Fibroblast of mammary gland (primary cell): Measurements from ENCODE around the gene RARS2.
"Not testable (repeated sequence)": the region's sequence is repeated elsewhere in the genome, so short reads cannot be mapped to it uniquely, and the experiment has no call there.

Experiments
- DNase-seq: peaks from one replicate; pipeline ENCODE4 v3.0.0-alpha.2; 2010; ENCODE audit warnings: low read depth
- H3K4me3 ChIP-seq: 2 replicates; pipeline ENCODE4 v1.5.1; 2011; ENCODE audit warnings: low read depth, mild to moderate bottlenecking, low read length, moderate library complexity; ENCODE audit not compliant: control insufficient read depth
- TF ChIP-seq, protein P1 (sequence below): conservative IDR thresholded peaks from 2 replicates; pipeline ENCODE4 v1.5.1; 2011; ENCODE audit warnings: low read depth, low read length, inconsistent platforms; ENCODE audit not compliant: control insufficient read depth, insufficient read depth

Gene RARS2

DNA sequence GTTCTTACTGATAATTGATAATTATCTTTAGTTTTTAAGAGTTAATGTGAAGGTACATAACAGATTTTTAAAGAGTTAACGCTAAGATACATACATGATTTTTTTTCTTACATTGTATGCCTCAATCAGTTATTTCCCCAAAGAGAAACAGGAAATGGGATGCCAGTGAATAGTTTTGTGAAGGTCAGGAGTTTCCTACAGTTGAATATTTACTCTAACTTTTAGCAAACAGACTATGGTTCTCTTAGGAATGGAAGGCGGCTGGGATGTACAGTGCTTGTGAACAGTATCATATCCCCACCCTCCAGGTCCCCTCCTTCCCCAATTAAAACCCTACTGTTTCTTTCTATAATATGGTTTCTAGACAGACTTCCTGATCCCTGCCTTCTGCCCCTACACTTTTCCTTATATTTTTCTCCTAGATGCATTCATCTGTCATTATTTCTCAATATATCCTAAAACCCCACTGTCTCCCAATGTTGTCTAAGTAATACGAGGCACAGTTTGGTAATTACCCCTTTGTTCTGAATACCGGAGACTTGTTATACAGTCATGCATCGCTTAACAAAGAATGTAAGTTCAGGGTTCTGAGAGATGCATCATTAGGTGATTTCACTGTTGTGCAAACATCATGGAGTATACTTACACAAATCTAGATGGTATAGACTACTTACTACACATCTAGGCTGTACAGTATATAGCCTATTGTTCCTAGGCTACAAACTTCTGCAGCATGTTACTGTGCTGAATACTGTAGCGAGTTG, 87.8 kb downstream of the RARS2 start:
- TF ChIP-seq, protein P1, sequence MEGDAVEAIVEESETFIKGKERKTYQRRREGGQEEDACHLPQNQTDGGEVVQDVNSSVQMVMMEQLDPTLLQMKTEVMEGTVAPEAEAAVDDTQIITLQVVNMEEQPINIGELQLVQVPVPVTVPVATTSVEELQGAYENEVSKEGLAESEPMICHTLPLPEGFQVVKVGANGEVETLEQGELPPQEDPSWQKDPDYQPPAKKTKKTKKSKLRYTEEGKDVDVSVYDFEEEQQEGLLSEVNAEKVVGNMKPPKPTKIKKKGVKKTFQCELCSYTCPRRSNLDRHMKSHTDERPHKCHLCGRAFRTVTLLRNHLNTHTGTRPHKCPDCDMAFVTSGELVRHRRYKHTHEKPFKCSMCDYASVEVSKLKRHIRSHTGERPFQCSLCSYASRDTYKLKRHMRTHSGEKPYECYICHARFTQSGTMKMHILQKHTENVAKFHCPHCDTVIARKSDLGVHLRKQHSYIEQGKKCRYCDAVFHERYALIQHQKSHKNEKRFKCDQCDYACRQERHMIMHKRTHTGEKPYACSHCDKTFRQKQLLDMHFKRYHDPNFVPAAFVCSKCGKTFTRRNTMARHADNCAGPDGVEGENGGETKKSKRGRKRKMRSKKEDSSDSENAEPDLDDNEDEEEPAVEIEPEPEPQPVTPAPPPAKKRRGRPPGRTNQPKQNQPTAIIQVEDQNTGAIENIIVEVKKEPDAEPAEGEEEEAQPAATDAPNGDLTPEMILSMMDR = no peak
- no peak for DNase-seq
- H3K4me3 ChIP-seq = no peak overlapping the region

DNA sequence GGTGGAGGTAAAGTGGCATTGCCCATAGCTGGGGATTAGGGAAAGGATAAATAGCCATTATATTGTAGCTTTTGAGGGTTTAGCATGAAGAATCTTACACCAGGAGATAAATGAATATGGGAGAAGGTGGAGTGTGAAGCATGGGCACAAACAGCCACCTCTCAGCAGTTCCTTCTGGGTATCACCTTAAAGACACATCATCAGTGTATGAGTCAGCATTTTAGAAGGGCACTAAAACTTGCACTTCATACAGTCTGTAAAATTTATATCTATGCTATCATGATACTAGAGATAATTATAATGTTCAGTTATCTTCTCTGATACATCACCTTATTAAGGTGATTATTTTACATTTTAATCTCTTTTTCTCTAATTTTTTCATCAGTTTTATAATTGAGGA, 91.7 kb downstream of the RARS2 start:
- TF ChIP-seq, protein P1 = no peak
- DNase-seq = no peak

DNA sequence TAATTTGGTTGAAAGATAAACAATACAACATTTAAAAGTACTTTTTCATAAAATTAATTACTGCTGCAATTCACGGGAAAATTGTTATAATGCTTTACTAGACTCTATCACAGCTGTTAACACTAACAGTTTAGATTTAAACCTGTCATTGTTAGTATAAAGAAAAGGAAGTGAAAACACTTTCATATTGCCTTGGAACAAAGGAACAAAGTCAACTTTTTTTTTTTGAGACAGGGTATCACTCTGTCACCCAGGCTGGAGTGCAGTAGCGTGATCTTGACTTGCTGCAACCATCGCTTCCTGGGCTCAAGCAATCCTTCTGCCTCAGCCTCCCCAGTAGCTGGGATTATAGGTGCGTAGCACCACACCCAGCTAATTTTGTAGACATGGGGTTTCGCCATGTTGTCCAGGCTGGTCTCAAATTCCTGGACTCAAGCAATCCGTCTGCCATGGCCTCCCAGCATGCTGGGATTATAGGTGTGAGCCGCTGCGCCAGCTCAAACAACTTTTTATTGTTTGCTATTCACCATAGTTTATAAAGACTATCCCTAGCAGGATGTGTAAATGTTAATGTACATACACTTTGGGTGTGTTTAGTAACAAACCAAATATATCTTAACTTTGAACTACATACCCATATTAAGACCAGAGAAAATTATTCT, 94.9 kb downstream of the RARS2 start:
- no peak for DNase-seq
- TF ChIP-seq, protein P1 = no peak
- H3K4me3 ChIP-seq = no peak overlapping the region

More for the DNA sequence above, 91.7 kb downstream of the RARS2 start:
- no peak overlapping the region for H3K4me3 ChIP-seq

DNA sequence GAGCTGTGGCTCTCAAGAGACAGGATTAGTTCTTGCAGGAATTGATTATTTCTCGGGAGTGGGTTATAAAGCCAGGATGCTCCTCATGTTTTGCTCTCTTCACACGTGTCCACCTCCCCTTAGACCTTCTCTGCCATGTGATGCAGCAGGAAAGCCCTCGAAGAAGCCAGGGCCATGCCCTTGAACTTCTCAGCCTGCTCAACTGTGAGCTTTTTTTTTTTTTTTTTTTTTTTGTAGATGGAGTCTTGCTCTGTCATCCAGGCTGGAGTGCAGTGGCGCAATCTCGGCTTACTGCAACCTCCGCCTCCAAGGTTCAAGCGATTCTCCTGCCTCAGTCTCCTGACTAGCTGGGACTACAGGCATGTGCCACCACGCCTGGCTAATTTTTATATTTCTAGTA, 100.5 kb downstream of the RARS2 start:
- not testable (repeated sequence) for H3K4me3 ChIP-seq, DNase-seq

DNA sequence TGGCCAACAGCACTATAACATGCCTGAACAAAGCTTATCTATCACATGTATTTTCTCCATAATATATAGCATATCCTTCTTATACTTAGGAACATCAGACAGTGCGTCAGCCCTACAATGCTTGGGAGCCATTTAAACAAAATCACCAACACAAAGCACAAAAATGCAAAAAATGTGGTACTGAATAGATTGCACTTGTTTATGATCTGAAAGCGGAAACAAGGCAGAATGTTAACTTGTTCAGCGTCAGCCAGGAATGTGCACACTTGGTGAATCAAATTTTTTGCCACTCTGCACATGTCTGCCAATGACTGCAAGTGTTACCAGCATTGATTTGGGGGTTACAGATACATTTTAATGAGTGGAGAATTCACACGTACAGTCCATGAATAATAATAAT, 102.2 kb downstream of the RARS2 start:
- no peak overlapping the region for H3K4me3 ChIP-seq
- TF ChIP-seq, protein P1 = no peak
- DNase-seq = no peak

DNA sequence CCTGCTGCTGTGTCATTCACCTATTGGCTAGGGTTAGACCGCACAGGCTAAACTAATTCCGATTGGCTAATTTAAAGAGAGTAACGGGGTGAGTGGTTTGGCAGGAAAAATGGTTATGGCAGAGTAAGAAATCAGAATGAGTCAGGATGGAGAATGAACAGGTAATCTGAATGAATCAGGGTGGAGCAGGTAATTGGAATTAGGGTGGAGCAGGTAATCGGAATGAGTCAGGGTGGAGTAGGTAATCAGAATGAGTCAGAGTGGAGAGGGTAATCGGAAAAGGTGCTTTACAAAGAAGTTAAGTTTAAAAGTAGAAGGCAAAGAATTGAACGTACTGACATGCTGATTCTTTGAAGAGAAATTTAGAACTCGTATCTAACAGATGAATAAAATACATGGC, 105.3 kb downstream of the RARS2 start:
- no peak for DNase-seq
- TF ChIP-seq, protein P1 = no peak
- H3K4me3 ChIP-seq = no peak overlapping the region

DNA sequence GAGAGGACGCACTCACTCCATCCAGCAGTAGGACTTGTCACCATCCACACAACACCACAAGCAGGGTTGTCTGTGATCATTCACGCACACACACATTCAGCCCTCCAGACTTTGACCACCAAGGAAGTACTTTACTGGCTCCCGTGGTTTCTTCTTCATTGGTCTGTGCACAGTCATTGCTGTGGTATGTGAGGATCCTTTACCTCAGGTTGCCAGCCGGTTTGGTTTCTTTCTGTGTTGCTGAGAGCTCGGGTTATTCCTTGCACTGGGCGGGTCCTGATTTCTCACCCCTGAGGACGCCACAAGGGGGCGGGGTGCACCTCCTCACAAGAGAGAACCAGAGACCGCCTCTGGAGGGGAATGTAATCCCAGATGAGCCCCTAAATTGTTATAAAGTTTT, 105.9 kb downstream of the RARS2 start:
- TF ChIP-seq, protein P1 = peak; percentile 9
- peak; percentile 66 for DNase-seq
- H3K4me3 ChIP-seq = no peak overlapping the region
